Measurements from ENCODE around the gene PISD.
"Not testable (repeated sequence)": the region's sequence is repeated elsewhere in the genome, so short reads cannot be mapped to it uniquely, and the experiment has no call there.

The PISD gene

DNA sequence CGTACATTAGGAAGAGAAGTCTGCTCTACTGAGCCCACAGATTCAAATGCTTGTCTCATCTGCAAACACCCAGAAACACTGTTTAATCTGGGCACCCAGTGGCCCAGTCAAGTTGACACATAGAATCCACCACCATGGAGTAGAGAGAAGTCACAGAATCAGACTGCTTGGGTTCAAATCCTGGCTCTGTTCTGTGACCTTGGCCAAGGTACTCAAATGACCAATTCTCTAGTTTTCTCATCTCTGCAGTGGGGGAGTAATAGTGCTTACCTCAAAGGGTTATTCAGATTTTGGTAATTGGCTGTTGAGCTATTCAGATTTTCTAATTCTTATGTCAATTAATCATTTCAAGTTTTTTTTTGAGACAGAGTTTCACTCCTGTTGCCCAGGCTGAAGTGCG lies 71.9 kb downstream of the PISD start:
- not testable (repeated sequence) for H3K27ac Mint-ChIP-seq, DNase-seq, ATAC-seq, H3K4me3 Mint-ChIP-seq, H3K9me3 Mint-ChIP-seq, H3K27me3 Mint-ChIP-seq
- peaks cover 43% of the 10 kb centered on the region for H3K36me3 Mint-ChIP-seq (ENCODE audit: low read depth)
- peaks cover 13% of the 10 kb centered on the region for H3K4me1 Mint-ChIP-seq

- Mint-ChIP-seq H3K36me3 (ENCODE audit: low read depth) (peaks cover 51% of the 10 kb centered on the region), H3K4me1 (peaks cover 24% of the 10 kb centered on the region), H3K27me3 (no peaks in the 10 kb centered on the region), H3K9me3 (no peaks in the 10 kb centered on the region), H3K4me3 (no peak overlapping the region), H3K27ac (no peak overlapping the region)
- no peak for ATAC-seq
- no peak for DNase-seq
Measured at GRCh38 chr22:31588970-31589675, 72.9 kb downstream of the PISD start.

GRCh38 chr22:31586137-31586920 lies 75.7 kb downstream of the PISD start:
- H3K4me3 Mint-ChIP-seq: no peak overlapping the region
- ATAC-seq (no peak), DNase-seq (no peak)
- H3K36me3 Mint-ChIP-seq (ENCODE audit: low read depth): peaks cover 67% of the 10 kb centered on the region
- H3K9me3 Mint-ChIP-seq: no peaks in the 10 kb centered on the region
- no peaks in the 10 kb centered on the region for H3K27me3 Mint-ChIP-seq
- peaks cover 45% of the 10 kb centered on the region for H3K4me1 Mint-ChIP-seq
- peak overlapping the region; percentile 75 for H3K27ac Mint-ChIP-seq

GRCh38 chr22:31585161-31585859 lies 76.7 kb downstream of the PISD start:
- Mint-ChIP-seq H3K4me3 (no peak overlapping the region), H3K9me3 (no peaks in the 10 kb centered on the region), H3K27ac (peak overlapping the region; percentile 59), H3K4me1 (peaks cover 45% of the 10 kb centered on the region), H3K27me3 (no peaks in the 10 kb centered on the region), H3K36me3 (ENCODE audit: low read depth) (peaks cover 65% of the 10 kb centered on the region)
- ATAC-seq (peak; percentile 39), DNase-seq (peak; percentile 16)

GRCh38 chr22:31584804-31585160 lies 77.2 kb downstream of the PISD start:
- H3K36me3 Mint-ChIP-seq (ENCODE audit: low read depth): peaks cover 69% of the 10 kb centered on the region
- no peaks in the 10 kb centered on the region for H3K9me3 Mint-ChIP-seq
- no peaks in the 10 kb centered on the region for H3K27me3 Mint-ChIP-seq
- DNase-seq: no peak
- no peak overlapping the region for H3K4me3 Mint-ChIP-seq
- no peak for ATAC-seq
- peaks cover 45% of the 10 kb centered on the region for H3K4me1 Mint-ChIP-seq
- peak overlapping the region; percentile 59 for H3K27ac Mint-ChIP-seq

DNA sequence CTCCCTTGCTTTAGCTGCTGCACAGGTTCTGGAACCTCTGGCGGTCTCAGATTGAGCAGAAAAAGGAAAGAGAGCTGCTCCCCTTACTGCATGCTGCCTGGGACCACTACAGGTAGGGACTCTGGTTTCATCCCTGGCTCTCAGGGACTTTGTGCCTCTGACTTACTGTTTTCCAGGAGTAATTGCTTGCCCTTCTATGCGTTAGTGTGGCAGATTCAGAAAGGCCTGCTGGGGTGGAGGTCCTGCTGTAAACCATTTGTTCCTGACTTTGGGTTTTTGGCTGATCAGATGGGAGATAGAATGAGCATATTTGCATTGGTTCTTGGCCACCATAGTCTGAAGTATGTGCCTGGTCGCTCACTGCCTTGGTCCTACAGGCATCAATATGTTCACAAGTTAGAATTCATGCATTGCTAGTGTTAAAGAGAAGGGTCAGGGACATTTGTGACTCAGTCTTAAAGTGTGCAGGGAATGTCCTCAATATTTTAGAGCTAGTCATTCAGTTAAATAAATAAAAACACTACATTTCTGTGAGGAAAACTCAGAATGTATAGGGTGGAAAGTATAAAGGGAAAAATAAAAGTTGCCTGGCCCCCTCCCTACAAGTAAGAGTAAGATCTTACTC lies 78.0 kb downstream of the PISD start:
- ATAC-seq (no peak), DNase-seq (no peak)
- Mint-ChIP-seq H3K27ac (peak overlapping the region; percentile 36), H3K4me1 (peaks cover 45% of the 10 kb centered on the region), H3K4me3 (no peak overlapping the region), H3K36me3 (ENCODE audit: low read depth) (peaks cover 65% of the 10 kb centered on the region), H3K27me3 (no peaks in the 10 kb centered on the region), H3K9me3 (no peaks in the 10 kb centered on the region)

DNA sequence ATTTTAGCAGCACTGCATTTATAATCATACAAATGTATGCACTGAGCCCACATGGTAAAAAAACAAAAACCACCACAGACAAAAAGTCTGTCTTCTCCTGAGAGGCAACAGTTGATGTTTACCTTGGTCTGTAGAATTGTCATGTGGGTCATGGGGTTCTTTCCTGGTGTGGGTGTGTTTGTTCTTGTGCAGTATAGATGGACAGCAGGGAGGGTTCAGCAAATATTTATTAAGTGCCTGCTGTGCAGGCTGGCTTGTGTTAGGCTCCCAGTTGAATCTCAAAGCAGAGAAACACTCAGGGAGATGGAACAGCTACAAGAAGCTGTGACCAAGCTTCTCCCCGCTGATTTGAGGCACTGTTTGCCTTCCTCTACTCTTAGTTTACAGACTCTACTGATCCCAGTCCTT lies 82.2 kb downstream of the PISD start:
- peaks cover 49% of the 10 kb centered on the region for H3K36me3 Mint-ChIP-seq (ENCODE audit: low read depth)
- no peaks in the 10 kb centered on the region for H3K27me3 Mint-ChIP-seq
- H3K4me1 Mint-ChIP-seq: peaks cover 32% of the 10 kb centered on the region

DNA sequence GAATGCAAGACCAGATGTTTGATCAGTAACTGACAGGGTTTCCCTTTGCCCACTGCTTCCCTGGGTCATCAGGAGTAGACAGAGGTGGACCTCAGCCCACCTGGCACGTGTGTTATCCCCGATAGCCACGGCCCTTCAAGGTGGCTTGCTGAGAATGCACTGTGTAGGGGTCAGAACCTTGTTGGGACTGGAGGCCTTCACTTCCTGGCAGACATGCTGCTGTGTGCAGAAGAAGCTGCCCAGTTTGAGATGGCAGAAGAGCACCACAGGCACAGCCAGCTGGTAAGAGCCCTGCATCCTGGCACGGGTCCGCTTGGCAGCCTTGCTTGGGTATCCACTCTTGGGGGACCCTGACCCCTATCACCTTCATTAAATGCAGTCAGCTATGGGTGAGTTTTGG lies 83.8 kb downstream of the PISD start:
- Mint-ChIP-seq H3K27me3 (no peaks in the 10 kb centered on the region), H3K27ac (no peak overlapping the region), H3K9me3 (no peaks in the 10 kb centered on the region), H3K4me3 (no peak overlapping the region), H3K4me1 (peaks cover 15% of the 10 kb centered on the region), H3K36me3 (ENCODE audit: low read depth) (peaks cover 35% of the 10 kb centered on the region)
- no peak for DNase-seq
- ATAC-seq: no peak

More for the DNA sequence above, 82.2 kb downstream of the PISD start:
- Mint-ChIP-seq H3K27ac (no peak overlapping the region), H3K9me3 (no peaks in the 10 kb centered on the region), H3K4me3 (no peak overlapping the region)
- DNase-seq (no peak), ATAC-seq (no peak)

DNA sequence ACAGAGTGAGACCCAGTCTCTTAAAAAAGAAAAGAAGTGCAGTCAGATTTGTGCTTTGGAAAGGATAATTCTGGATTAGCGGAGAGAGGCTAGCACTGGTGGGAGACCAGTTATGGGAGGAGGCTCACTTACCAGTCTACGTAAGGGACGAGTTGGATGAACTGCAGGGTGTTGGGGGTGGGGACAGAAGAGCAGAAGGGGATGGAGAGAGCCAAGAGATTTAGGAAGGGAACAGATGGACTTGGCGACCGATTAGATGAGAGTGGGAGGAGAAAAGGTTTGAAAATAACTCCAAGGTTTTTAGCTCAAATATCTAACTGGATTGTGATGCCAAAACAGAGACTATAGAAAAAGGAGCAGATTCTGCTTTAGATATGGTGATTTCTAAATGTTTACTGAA lies 84.3 kb downstream of the PISD start:
- ATAC-seq: no peak
- H3K9me3 Mint-ChIP-seq: no peaks in the 10 kb centered on the region
- no peak overlapping the region for H3K27ac Mint-ChIP-seq
- DNase-seq: no peak
- H3K36me3 Mint-ChIP-seq (ENCODE audit: low read depth): peaks cover 40% of the 10 kb centered on the region
- peaks cover 13% of the 10 kb centered on the region for H3K4me1 Mint-ChIP-seq
- no peak overlapping the region for H3K4me3 Mint-ChIP-seq
- no peaks in the 10 kb centered on the region for H3K27me3 Mint-ChIP-seq

DNA sequence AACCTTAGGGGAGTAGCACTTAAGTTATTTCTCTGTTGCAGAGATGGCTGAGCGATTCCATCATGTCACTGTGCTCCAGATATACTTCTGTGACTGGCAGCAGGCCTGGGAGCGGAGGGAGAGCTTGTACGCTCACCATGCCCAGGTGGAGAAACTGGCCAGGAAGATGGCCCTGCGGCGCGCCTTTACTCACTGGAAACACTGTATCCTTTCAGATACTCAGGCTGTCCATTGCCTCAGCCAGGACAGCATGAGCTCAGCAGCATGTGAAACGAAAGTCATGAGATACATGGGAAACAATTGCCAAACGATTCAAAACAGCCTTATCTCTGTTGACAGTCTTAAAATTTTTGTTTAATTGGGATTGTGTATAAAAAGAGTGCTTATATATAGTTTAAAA lies 86.8 kb downstream of the PISD start:
- Mint-ChIP-seq H3K4me3 (no peak overlapping the region), H3K27ac (peak overlapping the region; percentile 53), H3K4me1 (peaks cover 3% of the 10 kb centered on the region), H3K9me3 (no peaks in the 10 kb centered on the region), H3K27me3 (no peaks in the 10 kb centered on the region), H3K36me3 (ENCODE audit: low read depth) (peaks cover 48% of the 10 kb centered on the region)
- DNase-seq (no peak), ATAC-seq (no peak)

DNA sequence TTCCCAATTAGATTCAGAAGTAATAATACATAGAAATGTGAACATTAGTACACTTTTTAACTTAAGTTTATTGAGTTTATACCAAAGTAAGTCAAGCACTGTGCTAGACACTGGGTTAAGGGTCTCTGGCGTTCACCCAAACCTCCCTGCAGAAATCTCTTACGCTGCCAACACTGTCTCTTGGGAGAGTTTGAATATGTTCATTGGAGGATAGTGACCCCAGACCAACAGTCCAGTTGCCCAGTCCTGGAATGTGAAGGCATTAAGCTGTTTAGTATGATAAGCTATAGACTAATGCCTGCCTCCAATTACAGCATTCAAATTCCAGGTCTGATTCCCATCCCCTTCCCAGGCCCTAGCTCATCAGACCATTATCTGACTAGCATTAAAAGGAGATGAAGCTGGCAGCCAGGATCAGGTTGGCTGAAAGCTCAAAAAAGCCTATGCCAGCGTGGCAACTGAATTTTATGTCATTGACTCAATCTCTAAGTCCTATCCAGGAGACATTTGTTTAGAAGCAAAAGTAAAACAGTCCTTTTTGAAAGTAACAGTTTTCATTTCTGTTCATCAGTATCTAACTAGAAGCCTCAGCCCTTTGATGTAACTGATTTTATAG lies 87.9 kb downstream of the PISD start:
- Mint-ChIP-seq H3K27ac (peak overlapping the region; percentile 70), H3K9me3 (no peaks in the 10 kb centered on the region), H3K27me3 (no peaks in the 10 kb centered on the region), H3K4me1 (peaks cover 6% of the 10 kb centered on the region), H3K4me3 (no peak overlapping the region), H3K36me3 (ENCODE audit: low read depth) (peaks cover 48% of the 10 kb centered on the region)
- ATAC-seq (no peak), DNase-seq (no peak)

DNA sequence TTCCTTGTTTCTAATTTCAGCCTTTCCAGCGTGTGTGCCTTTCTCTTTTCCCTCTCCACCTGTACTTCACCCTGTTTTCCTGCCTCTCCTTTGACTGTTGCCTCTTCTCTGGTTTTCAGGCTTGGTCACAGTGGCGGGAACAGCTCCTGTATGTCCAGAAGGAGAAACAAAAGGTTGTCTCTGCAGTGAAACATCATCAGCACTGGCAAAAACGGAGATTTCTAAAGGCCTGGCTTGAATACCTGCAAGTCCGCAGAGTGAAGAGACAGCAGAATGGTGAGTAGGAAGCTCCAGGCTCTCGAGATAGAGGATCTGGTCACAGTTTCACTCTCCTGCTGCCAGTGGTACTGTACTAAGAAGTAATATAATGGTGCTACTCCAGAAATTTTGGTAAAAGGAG lies 89.1 kb downstream of the PISD start:
- H3K36me3 Mint-ChIP-seq (ENCODE audit: low read depth): peaks cover 49% of the 10 kb centered on the region
- H3K27ac Mint-ChIP-seq: no peak overlapping the region
- ATAC-seq (no peak), DNase-seq (no peak)
- no peak overlapping the region for H3K4me3 Mint-ChIP-seq
- no peaks in the 10 kb centered on the region for H3K9me3 Mint-ChIP-seq
- H3K27me3 Mint-ChIP-seq: no peaks in the 10 kb centered on the region
- peaks cover 12% of the 10 kb centered on the region for H3K4me1 Mint-ChIP-seq

DNA sequence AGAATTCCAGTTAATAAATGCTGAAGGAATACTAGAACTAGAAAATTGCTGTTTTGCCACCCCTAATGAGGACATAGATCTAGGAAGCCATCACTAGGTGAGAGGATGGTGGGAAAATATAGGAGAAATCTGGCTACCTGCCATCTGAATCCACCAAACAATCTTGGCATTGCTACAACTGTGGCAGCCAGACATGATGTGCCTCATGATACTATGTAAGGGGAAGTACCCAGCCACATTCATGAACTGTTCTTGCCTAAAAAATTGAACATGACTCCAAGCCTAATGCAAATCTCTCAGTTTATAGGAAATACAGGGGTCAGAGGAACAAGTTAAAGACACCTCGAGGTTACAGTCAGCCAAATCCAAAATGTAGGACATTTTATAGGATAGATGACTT lies 92.9 kb downstream of the PISD start:
- H3K27ac Mint-ChIP-seq: no peak overlapping the region
- ATAC-seq (no peak), DNase-seq (no peak)
- H3K4me3 Mint-ChIP-seq: no peak overlapping the region
- peaks cover 9% of the 10 kb centered on the region for H3K4me1 Mint-ChIP-seq
- no peaks in the 10 kb centered on the region for H3K9me3 Mint-ChIP-seq
- no peaks in the 10 kb centered on the region for H3K27me3 Mint-ChIP-seq
- H3K36me3 Mint-ChIP-seq (ENCODE audit: low read depth): peaks cover 35% of the 10 kb centered on the region
